Hepatocyte (in vitro differentiated cells): Measurements from ENCODE around the gene QRICH1. TPM values are rescaled to one million over a fixed set of nuclear protein-coding genes. Genes with fewer than 3 reads are reported as not detected.
A peak's percentile ranks its signal among the peaks of the same experiment; 100 is the strongest.

ENCODE experiments used
- DNase-seq: peaks from one replicate; pipeline ENCODE4 v3.0.0-alpha.2; 2016; ENCODE audit warnings: low spot score
- H2AFZ ChIP-seq: fragments of 200-600 bp; sonication (generic); 2 replicates; pipeline ENCODE4 v1.6.0; 2016; ENCODE audit warnings: antibody characterized with exemption, mild to moderate bottlenecking
- H3K27ac ChIP-seq: fragments of 200-600 bp; sonication (generic); 2 replicates; pipeline ENCODE4 v1.5.1; 2016; ENCODE audit warnings: mild to moderate bottlenecking
- H3K27me3 ChIP-seq: fragments of 200-600 bp; sonication (generic); 2 replicates; pipeline ENCODE4 v1.6.1; 2016
- H3K36me3 ChIP-seq: fragments of 200-600 bp; sonication (generic); replicated peaks from 2 replicates; pipeline ENCODE4 v1.5.1; 2016; ENCODE audit warnings: low read depth; ENCODE audit not compliant: insufficient read depth
- H3K4me1 ChIP-seq: fragments of 200-600 bp; sonication (generic); 2 replicates; pipeline ENCODE4 v1.5.1; 2016; ENCODE audit warnings: mild to moderate bottlenecking, moderate library complexity; ENCODE audit not compliant: insufficient read depth
- H3K4me2 ChIP-seq: fragments of 200-600 bp; sonication (generic); 2 replicates; pipeline ENCODE4 v1.6.0; 2016
- H3K4me3 ChIP-seq: fragments of 200-600 bp; sonication (generic); 2 replicates; pipeline ENCODE4 v1.5.1; 2016; ENCODE audit warnings: mild to moderate bottlenecking
- H3K79me2 ChIP-seq: fragments of 200-600 bp; sonication (generic); 2 replicates; pipeline ENCODE4 v1.6.0; 2017; ENCODE audit warnings: mild to moderate bottlenecking
- H3K9me2 ChIP-seq: fragments of 200-600 bp; sonication (generic); replicated peaks from 2 replicates; pipeline ENCODE4 v1.6.0; 2017; ENCODE audit warnings: mild to moderate bottlenecking; ENCODE audit not compliant: insufficient read depth
- H3K9me3 ChIP-seq: fragments of 200-600 bp; sonication (generic); 2 replicates; pipeline ENCODE4 v1.5.1; 2016; ENCODE audit warnings: low read depth, mild to moderate bottlenecking
- H4K20me1 ChIP-seq: fragments of 200-600 bp; sonication (generic); 2 replicates; pipeline ENCODE4 v1.6.0; 2016; ENCODE audit warnings: mild to moderate bottlenecking; ENCODE audit not compliant: insufficient read depth, poor library complexity, severe bottlenecking
- CTCF ChIP-seq: fragments of 200-600 bp; sonication (generic); IDR thresholded peaks from 2 replicates; pipeline ENCODE4 v1.5.1; 2016; ENCODE audit warnings: antibody characterized with exemption, mild to moderate bottlenecking; ENCODE audit not compliant: poor library complexity
- EZH2 ChIP-seq: fragments of 200-600 bp; sonication (generic); IDR thresholded peaks from 2 replicates; pipeline ENCODE4 v1.6.1; 2016; ENCODE audit warnings: antibody characterized with exemption, mild to moderate bottlenecking, borderline replicate concordance
- EZH2phosphoT487 ChIP-seq: fragments of 200-600 bp; sonication (generic); IDR thresholded peaks from one replicate; pipeline ENCODE4 v1.6.1; 2018; ENCODE audit warnings: antibody characterized with exemption, mild to moderate bottlenecking, low read depth, moderate library complexity; ENCODE audit not compliant: unreplicated experiment, severe bottlenecking
- WGBS: methylation state at CpG from one replicate; pipeline ENCODE4 v1.1.6; 2016; ENCODE audit warnings: low lambda C conversion rate; ENCODE audit errors: missing lambda C conversion rate; 5-methylcytosine and 5-hydroxymethylcytosine counted together
- polyA plus RNA-seq: library from polyadenylated mRNA; unstranded; fragments of >200 nt; fragmentation: Nextera tagmentation; extraction: Ambion mirVana; gene quantifications from 2 replicates; pipeline ENCODE4 v1.2.1, GENCODE V29; 2016
- total RNA-seq: library from RNA; depleted of rRNA; stranded (reverse); fragments of >200 nt; gene quantifications from 2 replicates; pipeline ENCODE4 v1.2.3, GENCODE V29; 2014

The QRICH1 gene
- total and polyA plus RNA-seq, 2 experiments from 2014 or later: 42.6 to 79.9 TPM

- H3K9me2 ChIP-seq: no peaks in the 10 kb centered on the region
- H3K4me2 ChIP-seq: peak overlapping the region; percentile 99
- DNase-seq: no peak
- no peak overlapping the region for H2AFZ ChIP-seq
- H3K4me3 ChIP-seq: peak overlapping the region; percentile 99
- no peaks in the 10 kb centered on the region for H3K9me3 ChIP-seq
- H3K36me3 ChIP-seq: no peaks in the 10 kb centered on the region
- WGBS: 51% methylated on average over 9 of the region's 9 CpGs
- peak overlapping the region; percentile 99 for H3K27ac ChIP-seq
- H4K20me1 ChIP-seq: no peaks in the 10 kb centered on the region
- H3K27me3 ChIP-seq: no peaks in the 10 kb centered on the region
- TF ChIP-seq CTCF (no peak), EZH2 (no peak), EZH2phosphoT487 (no peak)
- peaks cover 19% of the 10 kb centered on the region for H3K4me1 ChIP-seq
- H3K79me2 ChIP-seq: peaks cover 28% of the 10 kb centered on the region
These were observed 38.2 kb upstream of the QRICH1 start for GRCh38 chr3:49132073-49132436.

- Histone ChIP-seq H3K9me3 (no peaks in the 10 kb centered on the region), H4K20me1 (no peaks in the 10 kb centered on the region), H3K27me3 (no peaks in the 10 kb centered on the region), H3K4me3 (peak overlapping the region; percentile 99), H3K79me2 (peaks cover 28% of the 10 kb centered on the region), H3K9me2 (no peaks in the 10 kb centered on the region), H3K36me3 (no peaks in the 10 kb centered on the region), H3K4me1 (peaks cover 19% of the 10 kb centered on the region), H3K4me2 (peak overlapping the region; percentile 99), H2AFZ (no peak overlapping the region), H3K27ac (peak overlapping the region; percentile 99)
- TF ChIP-seq CTCF: no peak
- TF ChIP-seq EZH2phosphoT487: no peak
- TF ChIP-seq EZH2: no peak
- 94% methylated on average over 6 of the region's 6 CpGs for WGBS
- no peak for DNase-seq
These were observed 37.7 kb upstream of the QRICH1 start for GRCh38 chr3:49131576-49131975.

GRCh38 chr3:49131040-49131439 lies 37.2 kb upstream of the QRICH1 start:
- no peak overlapping the region for H3K4me3 ChIP-seq
- no peak overlapping the region for H3K27ac ChIP-seq
- no peaks in the 10 kb centered on the region for H4K20me1 ChIP-seq
- no peak for DNase-seq
- peaks cover 19% of the 10 kb centered on the region for H3K4me1 ChIP-seq
- TF ChIP-seq EZH2phosphoT487: no peak
- TF ChIP-seq EZH2: no peak
- TF ChIP-seq CTCF: no peak
- H3K36me3 ChIP-seq: no peaks in the 10 kb centered on the region
- no peaks in the 10 kb centered on the region for H3K9me3 ChIP-seq
- H3K4me2 ChIP-seq: peak overlapping the region; percentile 99
- peaks cover 28% of the 10 kb centered on the region for H3K79me2 ChIP-seq
- no peaks in the 10 kb centered on the region for H3K27me3 ChIP-seq
- no peak overlapping the region for H2AFZ ChIP-seq
- no peaks in the 10 kb centered on the region for H3K9me2 ChIP-seq
- 95% methylated on average over 12 of the region's 12 CpGs for WGBS
